Right forelimb (tissue), 1 donor: ENCODE measurements around the gene CPNE5.
"Not testable (repeated sequence)": the region's sequence is repeated elsewhere in the genome, so short reads cannot be mapped to it uniquely, and the experiment has no call there.

Experiments used
- DNase-seq: peaks from one replicate; pipeline ENCODE4 v3.0.0-alpha.2; 2018

The CPNE5 gene

DNA sequence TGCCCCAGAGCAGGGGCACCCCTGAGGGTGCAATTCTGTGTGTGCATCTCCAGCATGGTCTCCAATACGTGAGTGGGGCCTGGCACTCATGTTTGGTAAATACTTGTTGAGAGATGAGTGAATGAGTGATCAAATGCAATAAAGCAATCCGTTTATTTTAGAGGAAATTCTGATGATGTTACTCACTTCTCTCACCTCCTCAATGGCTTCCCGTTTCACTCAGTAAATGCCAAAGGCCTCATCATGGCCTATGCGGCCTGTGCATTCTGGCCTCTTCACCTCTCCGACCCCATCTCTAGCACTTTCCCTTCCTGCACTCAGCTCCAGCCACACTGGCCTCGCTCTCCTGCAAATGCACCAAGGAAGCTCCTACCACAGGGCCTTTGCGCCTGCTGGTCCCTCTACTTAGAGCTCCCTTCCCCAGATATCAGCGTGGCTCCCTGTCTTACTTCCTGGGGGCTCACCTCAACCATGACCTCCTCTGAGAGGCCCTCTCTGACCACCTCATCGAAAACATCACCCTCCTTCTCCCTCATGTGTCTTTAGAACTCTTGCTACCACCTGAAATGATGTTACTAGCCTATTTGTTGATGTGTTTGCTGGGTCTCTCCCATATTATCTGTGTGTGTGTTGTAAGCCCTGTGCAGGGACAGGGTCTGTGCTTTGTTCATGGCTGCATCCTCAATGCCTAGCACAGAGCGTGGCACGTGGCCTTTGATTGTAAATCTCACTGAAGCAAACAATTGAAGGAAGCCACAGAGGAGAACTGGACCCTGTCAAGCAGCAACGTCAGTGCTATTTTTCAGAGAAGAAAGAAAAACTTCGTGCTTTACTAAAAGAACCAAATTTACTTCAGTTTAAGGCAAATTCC, 99.1 kb downstream of the CPNE5 start:
- no peak for DNase-seq

DNA sequence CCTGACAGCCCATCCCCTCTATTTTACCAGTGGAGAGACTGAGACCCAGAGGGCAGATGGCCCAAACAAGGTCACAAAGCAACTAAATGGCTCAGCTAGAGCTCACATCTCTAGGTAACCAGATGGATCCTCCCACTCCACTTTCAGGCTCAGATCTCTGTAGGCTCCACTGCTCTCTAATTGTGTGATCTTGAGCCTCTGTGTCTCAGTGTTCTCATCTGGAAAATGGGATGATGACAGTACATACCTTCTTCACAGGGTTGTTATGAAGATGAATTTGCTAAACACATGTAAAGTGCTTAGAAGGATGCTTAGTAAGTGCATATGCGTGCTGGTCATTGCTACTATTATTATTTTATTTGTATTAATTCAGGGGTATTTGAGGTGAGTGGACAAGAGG, 101.1 kb downstream of the CPNE5 start:
- no peak for DNase-seq

- DNase-seq = no peak
Observed at GRCh38 chr6:36737043-36737785, 102.0 kb downstream of the CPNE5 start.

- DNase-seq = peak; percentile 92
Observed at GRCh38 chr6:36735110-36736071, 103.9 kb downstream of the CPNE5 start.

GRCh38 chr6:36734486-36735060, 104.7 kb downstream of the CPNE5 start:
- DNase-seq = no peak

- no peak for DNase-seq
Observed at GRCh38 chr6:36733300-36733699, 105.9 kb downstream of the CPNE5 start.

DNA sequence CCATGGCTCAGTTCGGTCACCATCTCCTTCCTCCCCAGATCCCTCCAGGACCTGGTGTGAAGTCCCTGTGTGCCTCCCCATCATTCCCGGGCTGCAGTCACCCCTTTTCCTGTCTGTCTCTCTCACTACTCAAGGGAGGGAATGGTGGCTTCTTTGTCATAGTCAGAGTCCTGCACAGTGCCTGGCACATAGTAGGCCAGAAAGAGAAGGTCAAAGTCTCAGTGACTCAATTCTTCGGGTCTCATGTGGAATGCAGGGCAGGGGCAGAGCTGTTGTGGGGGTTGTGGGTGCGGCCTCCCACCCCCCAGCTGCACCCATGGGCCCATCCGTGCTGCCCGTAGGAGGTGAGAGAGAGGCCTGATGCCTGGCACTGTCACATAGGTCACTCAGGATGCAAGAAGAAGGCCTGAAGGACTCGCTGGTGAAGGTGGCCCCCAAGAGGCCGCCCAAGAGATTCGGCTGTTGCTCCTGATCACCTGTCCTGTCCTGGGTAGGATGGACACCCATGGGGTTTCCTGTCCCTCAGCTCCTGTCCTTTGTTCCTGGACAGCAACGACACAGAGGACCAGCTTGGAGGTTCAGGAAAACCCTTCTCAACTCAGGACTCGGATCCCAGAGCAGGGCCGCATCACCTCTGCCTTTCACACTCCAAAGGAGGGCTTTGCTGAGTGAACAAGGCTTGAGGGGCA, 107.5 kb downstream of the CPNE5 start:
- DNase-seq = no peak

DNA sequence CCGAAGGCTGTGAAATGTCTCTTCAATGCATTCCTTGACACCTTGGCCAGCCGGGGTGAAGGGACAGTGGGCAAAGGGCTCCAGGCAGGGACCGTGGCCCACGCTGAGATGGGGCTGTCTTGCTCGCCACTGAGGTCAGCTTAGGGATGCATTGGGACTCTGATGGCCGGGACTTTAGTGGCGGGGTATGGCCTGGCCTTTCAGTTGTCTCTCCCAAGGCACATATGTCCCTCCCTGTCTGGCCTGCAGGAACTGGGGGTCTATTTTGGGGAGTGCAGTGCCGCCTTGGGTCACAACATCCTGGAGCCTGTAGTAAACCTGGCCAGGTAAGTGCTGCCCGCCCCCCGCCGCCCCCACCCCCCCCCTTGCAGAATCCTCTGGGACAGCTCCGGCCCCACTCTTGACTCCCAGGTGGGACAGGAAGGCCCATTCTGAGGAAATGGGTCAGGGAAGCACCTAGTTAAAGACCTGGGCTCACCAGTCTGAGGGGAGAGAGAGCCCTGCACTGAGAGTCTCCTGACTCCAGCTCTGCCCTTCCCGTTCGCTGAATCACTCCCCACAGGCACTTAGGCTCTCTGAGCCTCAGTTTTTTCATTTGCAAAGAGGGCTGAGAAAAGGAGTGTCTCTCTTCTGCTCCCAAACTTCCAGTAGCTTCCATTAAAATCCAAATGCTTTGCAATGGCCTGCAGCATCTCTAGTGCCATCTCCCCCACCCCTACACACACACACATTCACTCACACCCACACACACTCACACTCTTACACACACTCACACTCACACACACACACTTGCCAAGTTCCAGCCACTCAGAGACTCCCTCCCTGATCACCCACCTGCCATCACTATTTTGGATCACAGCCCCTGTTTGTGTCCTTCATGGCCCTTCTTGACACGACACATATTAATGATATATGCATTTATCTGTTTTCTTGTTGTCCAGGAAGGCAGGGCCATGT, 108.5 kb downstream of the CPNE5 start:
- no peak for DNase-seq

- no peak for DNase-seq
Observed at GRCh38 chr6:36729161-36729524, 110.1 kb downstream of the CPNE5 start.

DNA sequence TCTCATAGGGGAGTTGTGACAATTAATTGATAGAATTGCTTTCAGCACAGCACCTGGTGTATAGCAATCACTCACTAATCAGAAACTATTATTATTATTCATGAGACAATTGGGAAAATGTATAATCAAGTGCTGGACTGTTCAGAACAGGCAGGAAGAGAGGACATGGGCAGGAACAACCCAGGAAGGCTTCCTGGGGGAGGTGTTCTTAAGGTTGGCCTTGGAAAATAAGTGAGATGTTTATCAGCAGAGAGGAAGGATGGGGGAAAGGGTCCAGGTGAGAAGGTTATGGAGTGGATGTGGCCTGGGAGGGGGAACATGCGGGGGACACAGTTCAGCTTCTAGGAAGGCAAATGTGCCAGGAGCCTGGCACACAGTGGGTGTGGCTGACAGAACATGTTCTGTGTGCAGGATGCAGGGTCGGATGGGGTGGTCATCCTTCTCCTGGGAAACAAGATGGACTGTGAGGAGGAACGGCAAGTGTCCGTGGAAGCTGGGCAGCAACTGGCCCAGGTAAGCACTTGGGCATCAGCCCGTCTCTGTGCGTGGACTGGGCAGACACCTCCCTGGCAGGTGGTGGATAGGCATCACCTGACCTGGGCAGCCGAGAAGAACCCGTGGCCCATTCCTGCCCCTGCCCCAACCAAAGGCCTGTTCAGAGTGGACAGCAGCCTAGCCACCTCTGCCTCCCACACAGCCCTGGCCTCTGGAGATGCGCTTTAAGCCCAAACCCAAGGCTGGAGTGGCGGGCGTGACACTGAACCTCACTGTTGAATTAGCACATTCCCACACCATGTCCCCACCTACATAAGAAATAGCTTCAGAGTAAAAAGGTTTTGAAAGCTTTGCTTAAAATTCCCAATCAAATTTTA, 110.7 kb downstream of the CPNE5 start:
- DNase-seq = no peak

DNA sequence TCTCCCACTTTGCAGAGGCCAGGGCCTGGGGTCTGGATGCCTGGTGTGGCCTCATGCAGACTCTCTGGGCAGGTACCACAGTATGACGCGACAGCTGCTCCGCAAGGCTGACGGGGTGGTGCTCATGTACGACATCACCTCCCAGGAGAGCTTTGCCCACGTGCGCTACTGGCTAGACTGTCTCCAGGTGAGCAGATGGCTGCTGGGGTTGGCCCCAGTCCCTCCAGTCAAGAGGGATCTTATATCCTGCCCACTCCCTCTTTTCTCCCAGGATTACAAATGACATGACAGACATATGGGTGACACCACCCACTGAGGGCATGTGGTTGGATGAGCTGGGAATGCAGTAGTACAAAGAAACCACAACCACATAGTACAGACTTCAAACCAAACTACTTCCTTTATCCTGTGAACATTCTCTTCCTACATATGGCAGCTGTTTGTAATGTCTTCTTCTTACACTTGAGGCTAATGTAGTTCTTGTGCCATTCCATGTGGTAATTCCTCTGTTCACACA, 111.7 kb downstream of the CPNE5 start:
- no peak for DNase-seq

GRCh38 chr6:36725581-36725980, 113.7 kb downstream of the CPNE5 start:
- no peak for DNase-seq

DNA sequence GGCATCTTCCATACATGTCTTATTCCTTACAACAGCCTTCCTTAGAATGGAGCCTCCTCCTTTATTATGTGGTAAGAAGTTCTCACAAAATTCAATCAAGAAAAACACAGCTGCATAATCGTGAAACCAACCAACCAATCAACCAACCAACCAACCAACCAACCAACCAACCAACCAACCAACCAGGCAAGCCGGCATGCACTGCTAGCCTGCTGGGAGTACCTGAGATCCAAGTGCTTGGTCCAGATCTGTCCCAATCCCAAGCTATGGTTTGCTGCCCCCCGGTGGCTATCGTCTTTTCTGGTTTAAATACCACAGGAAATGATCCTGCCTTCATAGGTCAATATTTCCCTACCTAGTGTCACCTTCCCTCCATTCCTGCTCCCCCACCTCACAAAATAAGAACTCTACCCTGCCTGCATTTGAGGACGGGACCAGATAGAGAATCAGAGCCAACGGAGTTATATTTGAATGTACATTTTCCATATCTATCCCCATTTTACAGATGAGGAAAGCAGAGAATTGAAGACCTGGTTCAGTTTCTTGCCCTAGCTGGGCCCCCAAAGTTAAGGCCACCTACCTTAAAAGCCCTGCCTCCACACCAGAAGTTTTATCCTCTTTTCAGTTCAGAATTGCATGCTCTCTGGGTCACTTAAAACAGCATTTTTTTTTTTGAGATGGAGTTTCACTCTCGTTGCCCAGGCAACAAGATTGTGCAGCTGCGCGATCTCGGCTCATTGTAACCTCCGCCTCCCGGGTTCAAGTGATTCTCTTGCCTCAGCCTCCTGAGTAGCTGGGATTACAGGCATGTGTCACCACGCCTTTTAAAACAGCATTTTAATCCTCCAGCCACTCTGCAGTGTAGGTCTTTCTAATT, 114.5 kb downstream of the CPNE5 start:
- DNase-seq = no peak

DNA sequence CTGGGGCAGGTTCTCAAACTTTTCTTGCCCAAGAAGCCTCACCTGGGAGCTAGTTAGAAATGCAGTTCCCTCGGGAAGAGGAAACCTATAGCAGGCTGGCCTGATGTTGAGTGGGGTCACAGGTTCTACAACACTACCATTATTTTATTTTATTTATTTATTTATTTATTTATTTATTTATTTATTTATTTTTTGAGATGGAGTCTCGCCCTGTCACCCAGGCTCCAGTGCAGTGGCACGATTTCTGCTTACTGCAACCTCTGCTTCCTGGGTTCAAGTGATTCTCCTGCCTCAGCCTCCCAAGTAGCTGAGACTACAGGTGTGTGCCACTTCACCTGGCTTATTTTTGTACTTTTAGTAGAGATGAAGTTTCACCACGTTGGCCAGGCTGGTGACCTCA, 115.3 kb downstream of the CPNE5 start:
- DNase-seq = not testable (repeated sequence)

GRCh38 chr6:36722879-36723278, 116.4 kb downstream of the CPNE5 start:
- no peak for DNase-seq

GRCh38 chr6:36722365-36722764, 116.9 kb downstream of the CPNE5 start:
- no peak for DNase-seq

GRCh38 chr6:36721369-36722140, 117.7 kb downstream of the CPNE5 start:
- no peak for DNase-seq
